Fibroblast of skin of left quadriceps (primary cell): ENCODE results near the gene MGST3.
"Not testable (repeated sequence)": the region's sequence is repeated elsewhere in the genome, so short reads cannot be mapped to it uniquely, and the experiment has no call there.

Experiments used
- DNase-seq, 2 experiments: peaks; one replicate each; pipeline ENCODE4 v3.0.0-alpha.2; 2013; ENCODE audit warnings: low read depth in 2 of 2

Gene MGST3

DNA sequence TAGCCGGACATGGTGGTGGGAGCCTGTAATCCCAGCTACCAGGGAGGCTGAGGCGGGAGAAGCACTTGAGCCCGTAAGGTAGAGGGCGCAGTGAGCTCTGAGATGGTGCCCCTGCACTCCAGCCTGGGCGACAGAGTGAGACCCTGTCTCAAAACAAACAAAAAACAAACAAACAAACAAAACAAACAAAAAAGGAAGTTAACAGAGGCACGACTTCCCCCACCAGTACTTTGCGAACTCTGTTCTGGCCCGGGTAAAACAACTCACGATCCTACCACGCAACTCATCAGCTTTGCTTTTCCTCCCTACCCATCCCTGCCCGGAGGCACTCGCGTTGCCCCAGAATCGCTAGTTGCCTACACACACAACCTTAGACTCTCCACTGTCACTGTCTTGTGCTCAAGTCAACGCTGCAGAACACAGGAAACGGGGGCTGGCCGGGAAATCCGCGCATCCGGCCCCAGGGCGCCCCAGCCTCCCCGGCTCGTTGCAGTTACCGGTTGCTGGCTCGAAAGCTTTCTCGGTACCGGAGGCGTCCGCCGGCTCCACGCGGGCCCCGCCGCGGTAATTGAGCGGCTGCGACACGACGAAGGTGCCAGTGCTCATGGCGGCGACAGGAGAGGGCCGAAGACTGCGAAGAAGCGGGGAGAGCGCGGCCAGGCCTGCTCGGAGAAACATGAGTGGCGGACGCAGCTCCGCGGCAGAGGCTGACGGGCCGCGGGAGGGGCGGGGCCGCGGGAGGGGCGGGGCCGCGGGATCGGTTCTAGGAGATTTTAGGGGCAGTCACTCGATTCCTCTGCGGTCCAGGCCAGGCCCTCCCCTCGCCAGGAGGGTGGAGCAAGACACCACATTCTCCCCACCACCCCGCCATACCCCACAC, 67.1 kb downstream of the MGST3 start, which contains the start of gene ALDH9A1:
TSS of gene ALDH9A1 (minus strand) at position 682 of the 880 bp plus-strand sequence. CDS start at position 678, 4 bp downstream.
- DNase-seq: peak; percentile 77 to 78

DNA sequence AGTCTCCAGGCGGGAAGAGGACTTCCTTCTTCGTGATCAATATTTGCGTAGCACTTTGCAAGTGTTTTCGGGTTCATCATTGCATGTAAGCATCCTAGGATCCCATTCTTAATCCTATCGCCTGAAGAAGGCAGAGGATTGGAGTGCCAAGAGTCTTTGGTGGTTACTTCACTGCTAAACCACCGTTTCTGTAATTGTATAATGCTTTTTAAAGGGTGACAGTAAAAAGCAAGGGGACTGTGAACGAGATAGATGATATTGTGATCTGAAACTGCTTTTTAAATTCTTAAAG, 67.7 kb downstream of the MGST3 start:
- DNase-seq: no peak

DNA sequence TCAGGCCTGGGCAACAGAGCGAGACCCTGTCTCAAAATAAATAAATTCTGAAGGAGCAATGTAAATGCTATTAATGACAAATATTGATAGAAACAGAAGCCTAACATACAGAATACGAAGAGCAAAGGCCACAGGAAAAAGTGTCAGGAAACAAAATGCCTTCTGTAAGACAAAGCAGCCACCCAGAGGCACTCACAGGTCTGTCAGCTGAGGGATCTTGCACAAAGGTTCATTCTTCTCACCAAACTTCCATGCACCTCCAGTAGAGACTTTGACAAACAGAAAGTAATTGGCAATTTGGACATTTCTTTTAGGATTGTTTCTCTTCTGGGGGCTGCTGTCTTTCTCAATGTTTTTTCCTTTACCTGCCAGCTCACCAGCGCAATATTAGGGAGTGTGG, 68.5 kb downstream of the MGST3 start:
- DNase-seq: no peak

DNA sequence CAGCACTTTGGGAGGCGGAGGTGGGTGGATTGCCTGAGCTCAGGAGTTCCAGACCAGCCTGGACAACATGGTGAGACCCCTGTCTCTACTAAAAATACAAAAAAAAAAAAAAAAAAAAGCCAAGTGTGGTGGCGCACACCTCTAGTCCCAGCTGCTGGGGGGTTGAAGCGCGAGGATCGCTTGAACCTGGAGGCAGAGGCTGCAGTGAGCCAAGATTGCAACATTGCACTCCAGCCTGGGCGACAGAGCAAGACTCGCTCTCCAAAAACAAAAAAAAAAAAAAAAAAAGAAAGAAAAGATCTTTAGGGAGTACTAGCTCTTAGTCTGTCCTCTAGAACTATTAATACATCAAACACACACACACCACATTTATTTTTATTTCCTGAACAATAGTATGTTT, 70.9 kb downstream of the MGST3 start:
- DNase-seq: not testable (repeated sequence)

DNA sequence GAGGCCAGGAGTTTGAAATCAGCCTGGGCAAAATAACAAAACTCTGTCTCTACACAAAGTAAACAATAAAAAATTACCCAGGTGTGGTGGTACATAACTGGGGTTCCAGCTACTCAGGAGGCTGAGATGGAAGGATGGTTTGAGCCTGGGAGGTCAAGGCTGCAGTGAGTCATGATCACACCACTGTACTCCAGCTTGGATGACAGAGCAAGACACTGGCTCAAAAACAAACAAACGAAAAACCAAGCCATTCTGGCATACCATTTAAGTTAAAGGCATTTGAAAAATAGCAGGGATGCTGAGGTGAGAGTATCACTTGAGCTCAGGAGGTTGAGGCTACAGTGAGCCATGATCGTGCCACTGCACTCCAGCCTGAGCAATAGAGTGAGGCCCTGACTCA, 72.6 kb downstream of the MGST3 start:
- DNase-seq: no peak
